Cardiac muscle cell (in vitro differentiated cells and primary cell): ENCODE data around the gene SP100. TPM values are rescaled to one million over a fixed set of nuclear protein-coding genes. Genes with fewer than 3 reads are reported as not detected.
A peak's percentile ranks its signal among the peaks of the same experiment; 100 is the strongest.
"Not testable (repeated sequence)": the region's sequence is repeated elsewhere in the genome, so short reads cannot be mapped to it uniquely, and the experiment has no call there.

Experiments used
- DNase-seq, 2 donors: peaks; one replicate each; pipeline versions ENCODE4 v3.0.0 to v3.0.0-alpha.2; 2010 to 2017; ENCODE audit warnings: low read depth in 1 of 2, low spot score in 1 of 2
- H3K27ac ChIP-seq: fragments of 200-600 bp; sonication (generic); 2 replicates; pipeline ENCODE4 v1.5.1; 2016
- H3K27me3 ChIP-seq: fragments of 200-600 bp; sonication (generic); 2 replicates; pipeline ENCODE4 v1.6.0; 2016; ENCODE audit warnings: control low read depth
- H3K36me3 ChIP-seq: fragments of 200-600 bp; sonication (generic); 2 replicates; pipeline ENCODE4 v1.5.1; 2016; ENCODE audit warnings: control low read depth
- H3K4me1 ChIP-seq: fragments of 200-600 bp; sonication (generic); 2 replicates; pipeline ENCODE4 v1.8.1; 2017; ENCODE audit warnings: low read depth, mild to moderate bottlenecking, mixed run types
- H3K4me3 ChIP-seq: fragments of 200-600 bp; sonication (generic); 2 replicates; pipeline ENCODE4 v1.5.1; 2016; ENCODE audit warnings: mild to moderate bottlenecking
- H3K9me3 ChIP-seq: fragments of 200-600 bp; sonication (generic); 2 replicates; pipeline ENCODE4 v1.5.1; 2017; ENCODE audit warnings: low read depth, mild to moderate bottlenecking, control low read depth
- CTCF ChIP-seq: IDR thresholded peaks from 2 replicates; pipeline ENCODE4 v1.5.1; 2012; ENCODE audit warnings: low read depth, mild to moderate bottlenecking, low read length
- polyA plus RNA-seq: library from polyadenylated mRNA; unstranded; fragments of >200 nt; fragmentation: Nextera tagmentation; extraction: Ambion mirVana; gene quantifications from 2 replicates; pipeline ENCODE4 v1.2.1, GENCODE V29; 2016
- total RNA-seq: library from RNA; depleted of rRNA; stranded (reverse); fragments of >200 nt; gene quantifications from 2 replicates; pipeline ENCODE4 v1.2.3, GENCODE V29; 2016

Gene SP100
- total RNA-seq, result not detected in 2 replicates
- 0.24 and 2.0 TPM in 2 replicates for polyA plus RNA-seq

DNA sequence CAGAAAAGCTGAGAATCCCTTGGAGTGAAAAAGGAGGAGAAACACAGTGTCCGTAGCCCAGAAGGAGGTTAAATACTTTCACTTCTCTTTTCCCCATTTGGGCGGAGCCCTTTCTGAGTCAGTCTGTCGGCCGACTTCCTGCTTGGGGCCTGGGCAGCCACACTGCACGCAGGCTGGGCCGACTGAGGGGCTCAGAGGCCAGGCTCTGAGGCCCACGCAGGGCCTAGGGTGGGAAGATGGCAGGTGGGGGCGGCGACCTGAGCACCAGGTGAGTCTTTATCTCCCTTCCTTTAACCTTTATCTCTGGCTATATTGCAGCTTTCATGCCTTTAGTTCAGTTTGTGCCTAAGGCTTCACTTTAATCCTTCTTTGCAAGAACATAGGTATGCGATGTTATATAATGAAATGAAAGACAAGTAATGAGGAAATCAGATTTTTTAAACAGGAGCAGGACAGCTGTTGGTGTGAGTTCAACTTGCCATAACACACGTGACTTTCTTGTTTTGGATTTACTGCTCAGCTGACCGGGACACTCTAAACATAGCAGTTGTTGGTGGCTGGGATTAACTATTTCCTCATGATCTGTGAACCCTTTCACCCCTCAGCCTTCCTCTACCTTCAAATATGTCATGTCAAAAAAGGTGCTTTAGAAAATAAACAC lies at the start of gene SP100:
Gene SP100, plus strand, starts transcription at position 141 of the 661 bp plus-strand sequence. Its CDS starts 96 bp downstream, at position 237.
- H3K4me3 ChIP-seq, result no peak within 1 kb of the TSS
- DNase-seq, result peak in 1 of 2 donors; percentile 84
- H3K36me3 ChIP-seq, result no peaks in the 10 kb centered on the region
- H3K4me1 ChIP-seq, result no peaks in the 10 kb centered on the region
- no peak for TF ChIP-seq CTCF
- peaks cover 18% of the 10 kb centered on the region for H3K27me3 ChIP-seq
- no peaks in the 10 kb centered on the region for H3K9me3 ChIP-seq
- H3K27ac ChIP-seq, result no peak within 1 kb of the TSS

GRCh38 chr2:230382108-230382507 lies 33.9 kb upstream of the SP100 start:
- no peak overlapping the region for H3K27ac ChIP-seq
- no peak for DNase-seq
- no peaks in the 10 kb centered on the region for H3K4me1 ChIP-seq
- H3K4me3 ChIP-seq, result no peak overlapping the region
- TF ChIP-seq CTCF, result no peak
- H3K27me3 ChIP-seq, result no peaks in the 10 kb centered on the region
- H3K36me3 ChIP-seq, result no peaks in the 10 kb centered on the region
- H3K9me3 ChIP-seq, result no peaks in the 10 kb centered on the region

DNA sequence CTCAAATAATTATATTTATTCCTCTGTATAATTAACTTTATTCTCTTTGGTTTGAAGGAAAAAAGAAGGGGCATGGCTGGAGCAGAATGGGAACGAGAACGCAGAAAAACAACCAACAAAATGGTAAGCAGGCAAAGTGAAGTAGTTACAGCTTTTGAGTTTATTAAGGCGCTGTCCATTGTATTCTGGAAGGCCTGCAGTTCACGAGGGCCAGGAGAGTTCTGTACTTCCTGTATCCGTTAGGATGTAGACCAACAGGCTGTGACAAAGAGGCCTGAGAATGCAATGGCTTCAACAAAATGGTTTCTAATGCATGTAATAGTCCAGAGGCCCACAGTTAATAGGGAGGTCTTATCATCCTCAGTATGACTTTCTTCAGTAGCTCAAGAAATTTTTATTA lies 32.5 kb upstream of the SP100 start:
- H3K27me3 ChIP-seq, result no peaks in the 10 kb centered on the region
- no peaks in the 10 kb centered on the region for H3K9me3 ChIP-seq
- DNase-seq, result peak in 1 of 2 donors; percentile 10
- H3K4me3 ChIP-seq, result no peak overlapping the region
- TF ChIP-seq CTCF, result no peak
- no peaks in the 10 kb centered on the region for H3K36me3 ChIP-seq
- no peak overlapping the region for H3K27ac ChIP-seq
- no peaks in the 10 kb centered on the region for H3K4me1 ChIP-seq

DNA sequence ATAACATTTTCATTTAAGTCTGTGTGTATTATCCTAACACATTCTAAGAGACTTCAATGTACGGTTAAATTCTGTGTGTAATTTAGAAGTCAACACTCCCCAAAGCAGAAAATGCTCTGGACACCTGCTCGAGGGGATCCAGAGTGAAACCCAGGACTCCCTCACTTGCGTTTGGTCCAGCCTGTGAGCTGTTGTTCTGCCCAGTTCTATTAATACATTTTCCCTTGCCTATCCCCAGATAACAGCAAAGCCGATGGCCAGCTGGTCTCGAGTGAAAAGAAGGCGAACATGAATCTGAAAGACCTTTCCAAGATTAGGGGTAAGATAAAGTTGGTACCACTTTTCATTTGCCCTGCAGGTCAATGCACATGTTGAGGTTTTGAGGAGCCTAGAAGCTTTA lies 31.0 kb upstream of the SP100 start:
- Histone ChIP-seq H3K27me3 (no peaks in the 10 kb centered on the region), H3K27ac (no peak overlapping the region), H3K4me1 (no peaks in the 10 kb centered on the region), H3K36me3 (no peaks in the 10 kb centered on the region), H3K4me3 (no peak overlapping the region), H3K9me3 (no peaks in the 10 kb centered on the region)
- DNase-seq, result no peak
- no peak for TF ChIP-seq CTCF

DNA sequence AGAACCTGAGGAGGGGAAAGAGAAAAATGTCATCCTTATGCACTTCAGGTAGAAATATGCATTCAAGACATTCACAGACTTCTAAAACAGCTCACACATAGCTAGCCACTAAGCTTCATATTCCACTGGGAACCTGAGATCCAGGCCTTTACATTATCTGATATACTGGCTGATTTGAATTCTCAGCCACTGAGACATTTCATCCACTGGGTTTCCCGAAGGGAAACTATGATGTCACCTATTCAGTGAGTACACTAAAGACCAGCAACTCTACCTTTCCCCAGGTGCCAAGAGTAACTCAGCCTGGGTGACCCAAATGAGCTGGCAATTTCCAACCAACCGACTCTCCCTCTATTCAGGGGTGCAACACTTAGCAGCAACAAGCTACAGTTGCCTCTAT lies 21.7 kb upstream of the SP100 start:
- TF ChIP-seq CTCF, result no peak
- Histone ChIP-seq H3K4me1 (no peaks in the 10 kb centered on the region), H3K27me3 (no peaks in the 10 kb centered on the region), H3K27ac (no peak overlapping the region), H3K9me3 (no peaks in the 10 kb centered on the region), H3K36me3 (no peaks in the 10 kb centered on the region), H3K4me3 (no peak overlapping the region)
- DNase-seq, result no peak

DNA sequence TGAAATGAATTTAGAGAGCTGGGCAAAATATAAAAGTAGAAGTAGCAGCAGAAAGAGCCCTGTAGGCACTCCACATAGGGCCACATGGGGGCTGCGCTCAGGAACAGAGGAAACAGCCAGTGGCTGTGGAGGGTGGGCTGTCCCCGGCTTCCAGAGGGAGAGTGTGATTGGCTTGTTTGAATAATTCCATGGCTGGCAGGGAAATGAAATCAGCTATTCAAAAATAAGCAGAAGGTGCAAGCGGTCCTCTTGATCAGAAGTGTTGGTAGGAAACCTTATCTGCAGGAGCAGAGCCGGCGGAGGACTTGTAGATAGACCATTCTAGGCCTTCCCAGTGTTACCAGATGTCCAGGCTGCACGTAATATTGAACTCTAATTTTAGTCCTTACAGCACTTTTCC lies 17.3 kb upstream of the SP100 start:
- not testable (repeated sequence) for H3K9me3 ChIP-seq, H3K4me3 ChIP-seq, H3K4me1 ChIP-seq, H3K36me3 ChIP-seq, H3K27ac ChIP-seq, H3K27me3 ChIP-seq
- peak in 1 of 2 donors; percentile 24 for DNase-seq
